Pancreas (tissue), 10 donors: ENCODE data around the gene SOX1. TPM values are rescaled to one million over a fixed set of nuclear protein-coding genes. Genes with fewer than 3 reads are reported as not detected.
A peak's percentile ranks its signal among the peaks of the same experiment; 100 is the strongest.

ENCODE experiments used
- ATAC-seq, 4 donors: fragments of 200-7000 bp; cut with Tn5 transposase; one replicate each; pipeline versions ENCODE4 v1.8.0 to v1.9.1; 2020; ENCODE audit warnings: mild to moderate bottlenecking in 4 of 4, moderate library complexity in 4 of 4
- DNase-seq, 6 donors: peaks; one replicate each; pipeline ENCODE4 v3.0.0-alpha.2; 2020
- FAIRE-seq: peaks from 2 replicates; lab custom pipeline; 2012; peaks lifted over from hg19 to GRCh38; lab: Jason Lieb, UNC
- H3K27ac ChIP-seq, 4 donors: fragments of 200-600 bp; sonication (generic); 1 replicate in 3 of 4; 2 replicates in 1 of 4; pipeline versions ENCODE4 v1.5.0 to v1.8.0; 2020
- H3K27me3 ChIP-seq, 4 donors: fragments of 200-600 bp; one replicate each; pipeline ENCODE4 v1.8.0; 2021
- H3K36me3 ChIP-seq, 3 donors: fragments of 200-600 bp; sonication (generic) in 1 of 3; one replicate each; pipeline versions ENCODE4 v1.5.0 to v1.8.0; 2020 to 2021
- H3K4me1 ChIP-seq, 3 donors: fragments of 200-600 bp; one replicate each; pipeline ENCODE4 v1.8.0; 2021
- H3K4me3 ChIP-seq, 4 donors: fragments of 200-600 bp; sonication (generic) in 2 of 4; one replicate each; pipeline versions ENCODE4 v1.5.0 to v1.8.0; 2020 to 2021
- H3K9me3 ChIP-seq, 4 donors: fragments of 200-600 bp; one replicate each; pipeline ENCODE4 v1.8.0; 2021
- WGBS, 2 donors: extraction: QIAGEN DNeasy Blood & Tissue Kit; methylation state at CpG; one replicate each; pipeline ENCODE4 v1.1.7; 2013; 5-methylcytosine and 5-hydroxymethylcytosine counted together
- intact Hi-C, 3 donors: fragments of 100-400 bp; cut with DNase I; formaldehyde crosslinking; loops; one replicate each; pipeline versions ENCODE4 v1.11.1 to v1.14.2; 2022
- polyA plus RNA-seq, 2 donors: library from polyadenylated mRNA; stranded (reverse); fragments of 200-250 nt; gene quantifications; one replicate each; pipeline ENCODE4 v1.2.3, GENCODE V29; 2013
- total RNA-seq, 6 donors: library from RNA; stranded (reverse); fragmentation: NEBNext Ultra II Directional in 4 of 6; extraction: Animal tissue kit (Norgen Biotek cat#: 25700) in 4 of 6; gene quantifications; one replicate each; pipeline versions ENCODE4 v1.2.1 to v1.2.4, GENCODE V29; 2021 to 2023
- TF ChIP-seq, protein P1 (sequence below), 4 donors: fragments of 200-600 bp; sonication (generic) in 3 of 4; IDR thresholded peaks; one replicate each; pipeline versions ENCODE4 v1.5.0 to v1.8.0; 2021; ENCODE audit warnings: antibody characterized with exemption in 4 of 4
- donor health status: healthy with polysubstance abuse.
- donor health status: DM: no; HTN: no; CAD: no; lungs with moderate emphysema.
- donor health status: DM: no; HTN: no; CAD: no.
- donor health status: control.
- donor health status: control.
- donor health status: Bipolar disorder and iron deficiency.
- donor health status: DM: yes; HTN: yes; CAD: no.
- donor health status: DM: no; HTN: no; CAD: no.
- donor health status: DM: no; HTN: no; CAD: no.
- donor health status: DM: yes; HTN: yes; CAD: no.

Gene SOX1
- total and polyA plus RNA-seq, 8 donors: not detected

DNA sequence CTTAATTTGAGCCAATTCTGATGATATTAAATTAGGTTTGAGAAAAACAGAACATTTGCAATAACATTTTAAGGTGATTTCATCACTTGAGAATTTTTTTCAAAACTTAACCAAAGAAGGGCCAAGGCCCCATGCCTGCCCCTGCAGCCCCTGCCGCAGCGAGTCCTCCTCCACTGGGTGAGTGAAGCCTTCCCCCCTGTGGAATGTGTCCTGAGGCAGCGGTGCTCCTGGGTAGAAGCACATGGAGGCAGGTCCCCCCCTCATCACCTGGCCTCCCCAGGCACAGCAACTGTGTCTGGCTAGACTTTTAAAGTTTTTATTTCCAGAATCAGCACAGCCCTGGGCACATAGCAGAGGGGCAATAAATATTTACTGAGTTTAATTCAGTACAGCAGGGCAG is 10.8 kb downstream of the SOX1 start:
- Histone ChIP-seq H3K9me3 (no peaks in the 10 kb centered on the region), H3K27ac (no peak overlapping the region), H3K36me3 (no peaks in the 10 kb centered on the region), H3K4me3 (no peak overlapping the region), H3K4me1 (no peaks in the 10 kb centered on the region), H3K27me3 (peaks cover 0 to 46% (median 19%) of the 10 kb centered on the region in 4 donors)
- no peak for FAIRE-seq
- TF ChIP-seq, protein P1, sequence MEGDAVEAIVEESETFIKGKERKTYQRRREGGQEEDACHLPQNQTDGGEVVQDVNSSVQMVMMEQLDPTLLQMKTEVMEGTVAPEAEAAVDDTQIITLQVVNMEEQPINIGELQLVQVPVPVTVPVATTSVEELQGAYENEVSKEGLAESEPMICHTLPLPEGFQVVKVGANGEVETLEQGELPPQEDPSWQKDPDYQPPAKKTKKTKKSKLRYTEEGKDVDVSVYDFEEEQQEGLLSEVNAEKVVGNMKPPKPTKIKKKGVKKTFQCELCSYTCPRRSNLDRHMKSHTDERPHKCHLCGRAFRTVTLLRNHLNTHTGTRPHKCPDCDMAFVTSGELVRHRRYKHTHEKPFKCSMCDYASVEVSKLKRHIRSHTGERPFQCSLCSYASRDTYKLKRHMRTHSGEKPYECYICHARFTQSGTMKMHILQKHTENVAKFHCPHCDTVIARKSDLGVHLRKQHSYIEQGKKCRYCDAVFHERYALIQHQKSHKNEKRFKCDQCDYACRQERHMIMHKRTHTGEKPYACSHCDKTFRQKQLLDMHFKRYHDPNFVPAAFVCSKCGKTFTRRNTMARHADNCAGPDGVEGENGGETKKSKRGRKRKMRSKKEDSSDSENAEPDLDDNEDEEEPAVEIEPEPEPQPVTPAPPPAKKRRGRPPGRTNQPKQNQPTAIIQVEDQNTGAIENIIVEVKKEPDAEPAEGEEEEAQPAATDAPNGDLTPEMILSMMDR (IDR thresholded peaks at IDR 0.05): no peak
- WGBS, 2 donors: 30 to 34% methylated on average over 3 of the region's 3 CpGs
- ATAC-seq: no peak
- no peak for DNase-seq
- intact Hi-C loops: no loop called here

DNA sequence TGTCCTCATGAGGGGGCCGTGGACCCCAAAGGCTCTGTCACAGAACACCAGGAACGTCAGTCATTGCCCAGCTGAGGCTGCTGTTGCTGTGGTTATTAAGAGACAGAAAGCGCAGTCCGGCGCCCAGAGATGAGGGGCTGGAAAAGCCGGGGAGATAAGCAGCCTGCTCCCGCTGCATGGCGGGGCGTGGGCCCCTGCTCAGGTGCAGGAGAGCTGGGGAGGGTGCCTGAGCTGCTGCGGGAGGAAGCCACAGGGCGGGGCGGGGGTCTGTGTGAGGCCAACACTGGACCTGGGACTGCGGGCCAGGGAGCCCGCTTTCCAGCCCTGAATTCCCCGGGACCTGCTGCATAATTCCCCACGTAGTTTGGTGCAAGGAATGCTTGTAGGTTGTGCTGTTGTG is 11.3 kb downstream of the SOX1 start:
- Histone ChIP-seq H3K36me3 (no peaks in the 10 kb centered on the region), H3K27me3 (peaks cover 0 to 46% (median 17%) of the 10 kb centered on the region in 4 donors), H3K27ac (no peak overlapping the region), H3K9me3 (no peaks in the 10 kb centered on the region), H3K4me3 (no peak overlapping the region), H3K4me1 (no peaks in the 10 kb centered on the region)
- no peak for DNase-seq
- no peak for ATAC-seq
- no peak for FAIRE-seq
- TF ChIP-seq, protein P1 (IDR thresholded peaks at IDR 0.05): no peak
- 7 to 10% methylated on average over 14 to 16 of the region's 16 CpGs for WGBS, 2 donors
- intact Hi-C loops: no loop called here

DNA sequence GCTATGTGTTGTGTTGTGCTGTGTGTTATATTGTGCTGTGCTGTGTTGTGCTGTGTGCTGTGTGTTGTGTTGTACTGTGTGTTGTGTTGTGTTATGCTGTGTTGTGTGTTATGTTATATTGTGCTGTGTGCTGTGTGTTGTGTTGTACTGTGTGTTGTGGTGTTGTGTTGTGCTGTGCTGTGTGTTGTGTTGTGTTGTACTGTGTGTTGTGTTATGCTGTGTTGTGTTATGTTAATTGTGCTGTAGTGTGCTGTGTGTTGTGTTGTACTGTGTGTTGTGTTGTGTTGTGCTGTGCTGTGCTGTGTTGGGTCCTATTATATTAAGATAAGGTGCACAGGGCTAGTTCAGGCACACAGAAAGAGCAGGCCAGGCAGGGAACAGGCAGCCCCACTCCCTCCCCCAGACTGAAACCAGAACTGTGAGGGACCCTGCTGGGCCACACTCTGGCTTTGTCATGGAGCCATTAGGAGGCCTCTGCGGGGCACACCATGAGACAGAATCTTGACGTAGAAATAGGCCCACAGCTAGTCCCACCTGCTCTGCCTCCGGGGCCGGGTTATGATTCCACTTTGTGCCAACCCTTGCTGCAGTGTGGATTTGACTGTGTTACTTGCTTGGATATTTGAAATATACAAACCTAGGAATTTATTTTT is 12.1 kb downstream of the SOX1 start:
- Histone ChIP-seq H3K36me3 (no peaks in the 10 kb centered on the region), H3K27ac (no peak overlapping the region), H3K9me3 (no peaks in the 10 kb centered on the region), H3K4me1 (no peaks in the 10 kb centered on the region), H3K27me3 (peaks cover 0 to 42% (median 17%) of the 10 kb centered on the region in 4 donors), H3K4me3 (no peak overlapping the region)
- intact Hi-C loops: no loop called here
- no peak for FAIRE-seq
- no peak for DNase-seq
- ATAC-seq: no peak
- TF ChIP-seq, protein P1 (IDR thresholded peaks at IDR 0.05): no peak
- WGBS, 2 donors: 42 to 55% methylated on average over 4 of the region's 4 CpGs

DNA sequence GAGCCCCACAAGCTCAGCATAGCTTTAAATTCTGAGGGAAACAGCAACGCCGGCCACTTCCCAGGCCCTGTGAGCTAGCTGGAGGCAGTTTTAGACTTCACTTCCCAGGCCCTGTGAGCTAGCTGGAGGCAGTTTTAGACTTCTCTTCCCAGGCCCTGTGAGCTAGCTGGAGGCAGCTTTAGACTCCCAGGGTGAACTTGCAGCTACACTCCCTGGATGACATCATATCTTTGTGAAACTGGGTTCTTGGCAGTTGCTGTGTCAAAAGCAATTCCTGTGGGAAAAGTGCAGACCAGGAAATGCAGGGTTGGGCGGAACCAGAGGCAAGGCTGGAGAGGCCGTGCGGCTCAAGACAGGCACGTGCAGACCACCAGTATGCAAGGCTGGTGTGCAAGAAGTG is 12.7 kb downstream of the SOX1 start:
- TF ChIP-seq, protein P1 (IDR thresholded peaks at IDR 0.05): no peak
- Histone ChIP-seq H3K27me3 (peaks cover 0 to 36% (median 17%) of the 10 kb centered on the region in 4 donors), H3K36me3 (no peaks in the 10 kb centered on the region), H3K9me3 (no peaks in the 10 kb centered on the region), H3K4me1 (no peaks in the 10 kb centered on the region), H3K27ac (no peak overlapping the region), H3K4me3 (no peak overlapping the region)
- intact Hi-C loops: no loop called here
- 57 to 64% methylated on average over 6 of the region's 6 CpGs for WGBS, 2 donors
- DNase-seq: no peak
- ATAC-seq: peak in 1 of 4 donors; percentile 20
- FAIRE-seq: no peak

DNA sequence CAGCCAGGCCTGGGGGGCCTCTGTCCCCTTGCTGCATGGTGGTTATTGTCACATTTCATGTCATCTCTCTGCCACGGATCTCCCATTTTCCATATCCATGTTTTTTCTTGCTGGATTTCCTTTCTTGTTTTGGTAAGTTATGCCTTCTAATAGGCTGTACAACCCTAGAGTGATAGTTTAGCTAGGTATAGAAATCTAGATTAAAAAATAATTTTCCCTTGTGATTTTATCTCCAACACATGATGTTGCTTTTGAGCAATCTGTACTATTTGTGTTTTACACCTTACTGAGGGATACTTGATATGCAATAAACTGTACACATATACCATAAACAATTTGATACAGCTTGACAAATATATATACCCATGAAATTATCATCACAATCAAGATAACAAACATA is 17.0 kb downstream of the SOX1 start:
- FAIRE-seq: no peak
- 77 to 90% methylated on average over 1 of the region's 1 CpG for WGBS, 2 donors

More for the DNA sequence above, 17.0 kb downstream of the SOX1 start:
- no peak overlapping the region for H3K4me3 ChIP-seq
- H3K27ac ChIP-seq: no peak overlapping the region
- peaks cover 0 to 18% (median 0%) of the 10 kb centered on the region in 4 donors for H3K27me3 ChIP-seq
- no peaks in the 10 kb centered on the region for H3K36me3 ChIP-seq
- intact Hi-C loops: no loop called here
- ATAC-seq: no peak
- TF ChIP-seq, protein P1 (IDR thresholded peaks at IDR 0.05): no peak
- no peaks in the 10 kb centered on the region for H3K4me1 ChIP-seq
- no peaks in the 10 kb centered on the region for H3K9me3 ChIP-seq
- DNase-seq: no peak
